ENCODE data around the gene IRF2BP1. TPM values are rescaled to one million over a fixed set of nuclear protein-coding genes. Genes with fewer than 3 reads are reported as not detected.

Gene IRF2BP1
- total RNA-seq, 1 donor from 2014 or later: 9.8 TPM

DNA sequence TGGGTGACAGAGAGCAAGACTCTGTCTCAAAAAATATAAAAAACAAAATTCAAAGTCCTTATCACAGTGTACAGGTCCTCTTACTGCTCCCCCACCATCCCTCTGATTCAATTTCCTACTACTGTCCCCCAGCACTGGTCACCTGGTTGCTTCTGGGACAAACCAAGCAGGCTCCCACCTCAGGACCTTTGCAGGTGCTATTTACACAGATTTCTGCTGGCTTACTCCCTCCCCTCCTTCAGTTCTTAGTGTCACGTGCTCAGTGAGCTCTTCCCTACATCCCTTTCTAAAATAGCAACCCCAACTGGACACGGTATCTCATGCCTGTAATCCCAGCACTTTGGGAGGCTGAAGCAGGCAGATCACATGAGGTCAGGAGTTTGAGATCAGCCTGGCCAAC is 6.0 kb downstream of the IRF2BP1 start:
- peak overlapping the region; percentile 12 for H3K4me3 Mint-ChIP-seq
- Histone ChIP-seq H3K4me2 (no peak overlapping the region), H3K27me3 (no peaks in the 10 kb centered on the region), H3F3A (ENCODE audit: low read depth) (peaks cover 22% of the 10 kb centered on the region), H3K27ac (no peak overlapping the region), H3K79me2 (ENCODE audit: low read depth) (peaks cover 14% of the 10 kb centered on the region), H3K4me1 (peaks cover 29% of the 10 kb centered on the region), H2AFZ (replicated peaks) (no peak overlapping the region), H3K36me3 (no peaks in the 10 kb centered on the region), H3K4me3 (no peak overlapping the region), H3K9ac (no peak overlapping the region), H3K9me3 (ENCODE audit: low read depth) (no peaks in the 10 kb centered on the region), H4K20me1 (ENCODE audit: low read depth) (peaks cover 20% of the 10 kb centered on the region)
- H3K4me1 Mint-ChIP-seq: peaks cover 46% of the 10 kb centered on the region
- no peaks in the 10 kb centered on the region for H3K9me3 Mint-ChIP-seq
- no peak for DNase-seq (ENCODE audit: low spot score)
- H3K27ac Mint-ChIP-seq: no peak overlapping the region
- TF ChIP-seq CTCF (IDR thresholded peaks at IDR 0.05) (no peak), EZH2 (IDR thresholded peaks at IDR 0.05) (no peak), EZH2phosphoT487 (IDR thresholded peaks at IDR 0.05) (no peak)
- H3K27me3 Mint-ChIP-seq (ENCODE audit: insufficient read depth, low read depth): peaks cover 16% of the 10 kb centered on the region
- H3K36me3 Mint-ChIP-seq: peaks cover 4% of the 10 kb centered on the region

DNA sequence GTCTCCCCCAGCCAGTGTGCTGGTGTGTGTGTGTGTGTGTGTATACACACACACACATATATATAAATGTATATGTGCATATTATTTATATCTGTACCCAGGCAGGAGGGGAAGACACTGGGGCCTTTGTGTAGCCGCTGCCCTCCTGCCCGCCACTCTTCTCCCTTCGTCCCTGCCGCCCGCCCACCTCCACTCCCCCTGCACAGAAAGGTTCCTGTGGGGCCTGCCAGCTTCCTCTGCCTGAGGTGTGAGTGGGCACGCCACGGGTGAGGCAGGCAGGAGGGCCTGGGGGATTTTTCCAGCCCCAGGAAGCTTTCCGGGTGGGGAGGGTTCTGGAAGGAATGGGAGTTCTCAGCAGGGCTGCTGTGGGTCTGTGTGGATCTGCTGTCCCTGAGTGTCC is 6.9 kb downstream of the IRF2BP1 start:
- Mint-ChIP-seq H3K4me1 (peaks cover 49% of the 10 kb centered on the region), H3K9me3 (no peaks in the 10 kb centered on the region), H3K27ac (peak overlapping the region; percentile 70)

DNA sequence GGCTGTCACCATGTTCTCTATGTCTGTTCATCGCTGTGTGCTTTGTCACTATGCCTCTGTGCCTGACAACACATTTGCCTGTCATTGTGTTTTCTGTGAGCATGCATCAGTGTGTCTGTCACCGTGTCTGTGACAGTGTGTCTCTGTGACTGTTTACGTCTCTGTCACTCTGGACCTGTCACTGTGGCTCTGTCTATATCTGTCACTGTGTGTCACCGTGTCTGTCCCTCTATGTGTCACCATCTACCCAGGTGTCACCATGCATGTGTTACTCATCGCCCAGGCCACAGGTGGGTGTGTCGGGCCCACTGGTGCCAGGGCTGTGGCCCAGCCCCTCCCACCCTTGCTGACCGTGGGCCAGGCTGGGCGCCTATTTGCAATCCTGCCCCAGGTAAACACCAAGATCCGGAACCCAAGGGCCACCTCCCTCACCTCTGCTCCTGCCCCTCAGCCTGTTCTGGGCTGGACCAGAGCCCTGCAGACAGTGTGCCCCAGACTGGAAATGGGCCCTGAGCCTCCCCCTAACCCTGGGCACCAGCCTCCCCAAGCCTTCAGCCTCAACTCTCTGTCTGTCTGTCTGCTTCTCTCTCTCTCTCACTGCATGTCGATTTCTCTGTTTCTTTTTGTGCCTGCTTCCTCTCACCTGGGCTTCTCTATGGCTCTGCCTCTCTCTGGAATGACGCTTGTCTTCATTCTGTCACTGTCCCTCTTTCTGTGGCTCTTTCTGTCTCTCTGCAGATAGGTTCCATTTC is 7.7 kb downstream of the IRF2BP1 start:
- no peak overlapping the region for H3K4me3 Mint-ChIP-seq
- DNase-seq (ENCODE audit: low spot score): no peak
- peaks cover 17% of the 10 kb centered on the region for H3K27me3 Mint-ChIP-seq (ENCODE audit: insufficient read depth, low read depth)
- no peaks in the 10 kb centered on the region for H3K36me3 ChIP-seq
- peaks cover 2% of the 10 kb centered on the region for H3K36me3 Mint-ChIP-seq
- no peak overlapping the region for H3K9ac ChIP-seq
- H3K4me1 Mint-ChIP-seq: peaks cover 46% of the 10 kb centered on the region
- no peaks in the 10 kb centered on the region for H3K27me3 ChIP-seq
- H2AFZ ChIP-seq (replicated peaks): no peak overlapping the region
- H3K4me3 ChIP-seq: no peak overlapping the region
- H3K4me1 ChIP-seq: peaks cover 26% of the 10 kb centered on the region
- H3K9me3 ChIP-seq (ENCODE audit: low read depth): no peaks in the 10 kb centered on the region
- peaks cover 18% of the 10 kb centered on the region for H3F3A ChIP-seq (ENCODE audit: low read depth)
- peak overlapping the region; percentile 3 for H3K27ac Mint-ChIP-seq
- H3K9me3 Mint-ChIP-seq: no peaks in the 10 kb centered on the region
- no peak overlapping the region for H3K4me2 ChIP-seq
- H3K79me2 ChIP-seq (ENCODE audit: low read depth): no peaks in the 10 kb centered on the region
- no peak overlapping the region for H3K27ac ChIP-seq
- TF ChIP-seq CTCF (IDR thresholded peaks at IDR 0.05) (no peak), EZH2 (IDR thresholded peaks at IDR 0.05) (no peak), EZH2phosphoT487 (IDR thresholded peaks at IDR 0.05) (no peak)
- H4K20me1 ChIP-seq (ENCODE audit: low read depth): peaks cover 4% of the 10 kb centered on the region

More for the DNA sequence above, 6.9 kb downstream of the IRF2BP1 start:
- no peak for DNase-seq (ENCODE audit: low spot score)
- Histone ChIP-seq H3K9ac (no peak overlapping the region), H3K4me3 (no peak overlapping the region), H3K9me3 (ENCODE audit: low read depth) (no peaks in the 10 kb centered on the region), H3K4me1 (peaks cover 27% of the 10 kb centered on the region), H3K4me2 (no peak overlapping the region), H3K27ac (no peak overlapping the region), H4K20me1 (ENCODE audit: low read depth) (peaks cover 11% of the 10 kb centered on the region), H3K27me3 (no peaks in the 10 kb centered on the region), H3F3A (ENCODE audit: low read depth) (peaks cover 19% of the 10 kb centered on the region), H3K79me2 (ENCODE audit: low read depth) (peaks cover 5% of the 10 kb centered on the region), H2AFZ (replicated peaks) (no peak overlapping the region), H3K36me3 (no peaks in the 10 kb centered on the region)
- peaks cover 4% of the 10 kb centered on the region for H3K36me3 Mint-ChIP-seq
- peak overlapping the region; percentile 64 for H3K4me3 Mint-ChIP-seq
- H3K27me3 Mint-ChIP-seq (ENCODE audit: insufficient read depth, low read depth): peaks cover 19% of the 10 kb centered on the region
- TF ChIP-seq EZH2phosphoT487 (IDR thresholded peaks at IDR 0.05): no peak
- no peak for TF ChIP-seq EZH2 (IDR thresholded peaks at IDR 0.05)
- no peak for TF ChIP-seq CTCF (IDR thresholded peaks at IDR 0.05)
